Astrocyte (in vitro differentiated cells and primary cell): ENCODE data around the gene SPATA13.
"Not testable (repeated sequence)": the region's sequence is repeated elsewhere in the genome, so short reads cannot be mapped to it uniquely, and the experiment has no call there.

Source experiments
- EZH2 ChIP-seq: IDR thresholded peaks from 2 replicates; pipeline ENCODE4 v1.6.1; 2012; ENCODE audit warnings: mild to moderate bottlenecking, low read length, inconsistent platforms; ENCODE audit not compliant: insufficient read depth
- TF ChIP-seq, protein P1 (sequence below): IDR thresholded peaks from 2 replicates; pipeline ENCODE4 v1.5.1; 2011; ENCODE audit warnings: low read depth, mild to moderate bottlenecking, inconsistent platforms, low read length, moderate library complexity; ENCODE audit not compliant: insufficient read depth

DNA sequence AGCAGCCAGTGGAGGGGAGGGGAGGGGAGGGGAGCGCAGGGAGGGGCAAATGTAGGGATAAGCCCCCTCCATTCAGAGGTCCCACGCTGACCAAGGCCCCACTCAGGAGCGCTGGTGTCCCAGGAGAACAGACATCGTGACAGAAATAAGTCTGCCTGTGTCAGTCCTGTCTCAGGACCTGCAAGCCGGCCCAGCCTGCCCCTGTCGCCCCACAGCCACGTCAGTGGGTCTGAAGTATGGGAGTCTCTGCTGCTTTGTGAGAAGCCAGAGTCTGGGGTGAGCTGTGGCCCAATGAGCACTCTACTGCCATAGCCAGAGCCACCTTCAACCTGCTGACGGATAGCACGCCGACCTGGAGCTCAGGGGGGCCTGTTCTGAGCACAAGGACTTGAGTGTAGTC is 157.3 kb downstream of the SPATA13 start:
- TF ChIP-seq, protein P1, sequence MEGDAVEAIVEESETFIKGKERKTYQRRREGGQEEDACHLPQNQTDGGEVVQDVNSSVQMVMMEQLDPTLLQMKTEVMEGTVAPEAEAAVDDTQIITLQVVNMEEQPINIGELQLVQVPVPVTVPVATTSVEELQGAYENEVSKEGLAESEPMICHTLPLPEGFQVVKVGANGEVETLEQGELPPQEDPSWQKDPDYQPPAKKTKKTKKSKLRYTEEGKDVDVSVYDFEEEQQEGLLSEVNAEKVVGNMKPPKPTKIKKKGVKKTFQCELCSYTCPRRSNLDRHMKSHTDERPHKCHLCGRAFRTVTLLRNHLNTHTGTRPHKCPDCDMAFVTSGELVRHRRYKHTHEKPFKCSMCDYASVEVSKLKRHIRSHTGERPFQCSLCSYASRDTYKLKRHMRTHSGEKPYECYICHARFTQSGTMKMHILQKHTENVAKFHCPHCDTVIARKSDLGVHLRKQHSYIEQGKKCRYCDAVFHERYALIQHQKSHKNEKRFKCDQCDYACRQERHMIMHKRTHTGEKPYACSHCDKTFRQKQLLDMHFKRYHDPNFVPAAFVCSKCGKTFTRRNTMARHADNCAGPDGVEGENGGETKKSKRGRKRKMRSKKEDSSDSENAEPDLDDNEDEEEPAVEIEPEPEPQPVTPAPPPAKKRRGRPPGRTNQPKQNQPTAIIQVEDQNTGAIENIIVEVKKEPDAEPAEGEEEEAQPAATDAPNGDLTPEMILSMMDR: not testable (repeated sequence)
- not testable (repeated sequence) for TF ChIP-seq EZH2
